ENCODE results near the gene VPS36.

- TF ChIP-seq EZH2 (IDR thresholded peaks at IDR 0.05; ENCODE audit: low read length) (no peak), CTCF (optimal IDR thresholded peaks at IDR 0.05 in 1 of 3, IDR thresholded peaks at IDR 0.05 in 1 of 3, conservative IDR thresholded peaks at IDR 0.05 in 1 of 3; ENCODE audit: extremely low read depth in 1 of 3, insufficient read depth in 2 of 3, low read length in 3 of 3) (peak in 2 of 3 experiments; percentile 7 to 32)
Observed at GRCh38 chr13:52399708-52400107, 50.7 kb downstream of the VPS36 start.
